Tibial nerve (tissue), 3 donors: ENCODE measurements around the gene MS4A6E.

Source experiments
- CTCF ChIP-seq, 5 experiments: fragments of 200-600 bp in 3 of 5; fragments of 450-650 bp in 2 of 5; sonication (generic) in 3 of 5; IDR thresholded peaks; one replicate each; pipeline ENCODE4 v1.5.1; 2016 to 2019; ENCODE audit warnings: antibody characterized with exemption in 5 of 5, mild to moderate bottlenecking in 3 of 5, moderate library complexity in 2 of 5
- POLR2A ChIP-seq, 2 donors: fragments of 450-650 bp; IDR thresholded peaks; one replicate each; pipeline ENCODE4 v1.6.1; 2017; ENCODE audit warnings: antibody characterized with exemption in 2 of 2, mild to moderate bottlenecking in 2 of 2, moderate library complexity in 2 of 2

GRCh38 chr11:60303661-60304060, 23.4 kb upstream of the MS4A6E start:
- TF ChIP-seq POLR2A (IDR thresholded peaks at IDR 0.05) (no peak), CTCF (IDR thresholded peaks at IDR 0.05) (no peak)
